ENCODE results near the gene PSMB10.

Gene PSMB10

GRCh38 chr16:67901734-67902133, 34.9 kb downstream of the PSMB10 start:
- DNase-seq = no peak

GRCh38 chr16:67897231-67897630, 39.4 kb downstream of the PSMB10 start:
- DNase-seq = peak in 4 of 56 donors; percentile 5 to 34 (median 26)

GRCh38 chr16:67893743-67894399, 42.8 kb downstream of the PSMB10 start:
- DNase-seq = no peak

- DNase-seq = peak; percentile 60 to 98 (median 93)
These were observed 43.5 kb downstream of the PSMB10 start, which contains the start of gene PSKH1 for GRCh38 chr16:67892899-67893742. PSKH1 (plus strand) TSS chr16:67893254; CDS start chr16:67908750, 15,496 bp downstream.

- DNase-seq = no peak
These were observed 44.3 kb downstream of the PSMB10 start for GRCh38 chr16:67892375-67892774.

- peak in 1 of 56 donors; percentile 12 for DNase-seq
These were observed 48.3 kb downstream of the PSMB10 start for GRCh38 chr16:67888331-67888730.

- no peak for DNase-seq
These were observed 50.3 kb downstream of the PSMB10 start for GRCh38 chr16:67886387-67886786.

GRCh38 chr16:67885976-67886375, 50.7 kb downstream of the PSMB10 start:
- no peak for DNase-seq

GRCh38 chr16:67885545-67885944, 51.1 kb downstream of the PSMB10 start:
- no peak for DNase-seq

- peak; percentile 39 to 95 (median 86) for DNase-seq
These were observed 52.0 kb downstream of the PSMB10 start, which contains the start of gene NRN1L for GRCh38 chr16:67884684-67885083. NRN1L (plus strand) TSS chr16:67884885; CDS start chr16:67884904, 19 bp downstream.

All from nucleus accumbens (tissue), 56 donors.